T-helper 1 cell (primary cell): ENCODE results near the gene RAB11FIP4.

Experiments
- DNase-seq, 5 donors: peaks; one replicate each; pipeline ENCODE4 v3.0.0-alpha.2; 2012 to 2020

RAB11FIP4 gene

DNA sequence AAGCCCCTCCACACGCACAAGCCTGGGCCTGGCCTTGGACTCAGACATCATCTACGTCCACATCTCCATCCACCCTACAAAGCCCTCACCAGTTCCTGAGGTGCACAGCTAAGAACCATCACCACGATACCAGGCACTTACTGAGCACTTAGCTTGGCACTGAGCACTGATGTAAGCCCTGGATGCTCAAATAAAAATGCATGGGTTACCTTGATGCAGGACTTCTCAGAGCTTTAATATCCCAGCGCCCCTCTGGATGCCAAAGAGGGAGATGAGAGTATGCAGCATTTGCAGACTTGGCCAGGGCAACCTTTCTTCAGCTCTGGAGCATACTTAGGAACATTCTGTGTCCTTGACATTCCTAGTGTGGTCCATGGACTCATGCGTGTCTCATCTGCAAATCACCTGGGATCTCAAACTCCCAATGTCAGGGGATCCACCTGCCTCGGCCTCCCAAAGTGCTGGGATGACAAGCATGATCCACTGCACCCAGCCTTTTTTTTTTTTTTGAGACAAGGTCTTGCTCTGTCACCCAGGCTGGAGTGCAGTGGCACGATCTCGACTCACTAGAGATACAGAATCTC lies 69.8 kb downstream of the RAB11FIP4 start:
- DNase-seq = no peak

- DNase-seq = no peak
These were observed 70.8 kb downstream of the RAB11FIP4 start for GRCh38 chr17:31462261-31462660.

GRCh38 chr17:31466096-31466760 lies 74.8 kb downstream of the RAB11FIP4 start:
- no peak for DNase-seq

DNA sequence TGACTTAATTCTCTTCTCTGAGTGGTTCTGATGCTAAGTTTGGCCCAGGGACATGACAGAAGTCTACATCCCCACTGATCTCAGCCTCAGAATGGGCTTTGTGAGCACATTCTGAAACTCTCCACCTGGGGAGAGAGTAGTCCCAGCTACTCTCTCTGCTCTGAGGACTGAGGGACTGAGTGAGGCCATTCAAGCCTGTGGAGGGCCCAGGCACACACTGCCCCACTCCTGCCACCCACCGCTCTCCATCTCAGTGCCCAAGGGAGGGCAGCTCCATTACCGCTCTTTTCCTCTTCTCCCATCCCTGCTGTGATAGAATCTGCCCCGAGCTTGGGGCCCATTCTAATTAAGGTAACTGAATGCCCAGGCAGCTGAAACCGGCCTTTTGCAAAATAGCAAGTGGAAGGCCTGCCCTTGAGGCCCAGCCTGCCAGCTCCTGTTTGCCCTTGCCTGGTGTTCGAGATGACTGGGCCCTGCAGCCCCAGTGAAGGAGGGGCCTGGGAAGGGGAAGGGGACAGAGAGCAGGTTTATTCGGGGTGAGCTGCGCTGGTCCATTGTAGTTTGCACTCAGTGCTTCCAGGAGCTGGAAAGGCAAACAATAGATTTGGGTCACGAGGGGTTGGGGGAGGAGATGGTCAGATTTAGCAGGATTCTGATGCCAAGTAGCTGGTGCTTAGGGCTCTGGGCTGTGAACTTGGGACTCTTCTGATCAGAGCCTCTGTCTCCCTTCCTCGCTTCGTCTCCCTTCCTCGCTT lies 76.2 kb downstream of the RAB11FIP4 start:
- no peak for DNase-seq

DNA sequence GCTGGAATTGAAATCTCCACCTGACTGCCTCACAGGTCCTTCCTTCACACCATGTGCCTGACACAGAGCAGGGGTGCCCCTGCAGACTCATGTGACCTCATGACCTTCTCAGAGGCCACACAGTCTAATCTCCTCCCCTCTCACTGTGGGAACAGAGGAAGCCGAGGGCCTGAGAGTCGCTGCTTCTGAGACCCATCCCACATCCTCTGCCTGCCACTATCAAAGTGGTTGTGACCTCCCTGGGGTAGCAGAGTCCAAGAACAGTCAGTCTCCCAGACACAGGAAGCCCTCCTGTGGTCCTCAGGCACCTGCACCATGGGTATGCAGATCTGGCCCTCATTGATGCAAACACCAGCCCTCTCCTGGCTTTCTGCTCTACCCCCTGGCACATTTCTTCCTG lies 78.5 kb downstream of the RAB11FIP4 start:
- no peak for DNase-seq

DNA sequence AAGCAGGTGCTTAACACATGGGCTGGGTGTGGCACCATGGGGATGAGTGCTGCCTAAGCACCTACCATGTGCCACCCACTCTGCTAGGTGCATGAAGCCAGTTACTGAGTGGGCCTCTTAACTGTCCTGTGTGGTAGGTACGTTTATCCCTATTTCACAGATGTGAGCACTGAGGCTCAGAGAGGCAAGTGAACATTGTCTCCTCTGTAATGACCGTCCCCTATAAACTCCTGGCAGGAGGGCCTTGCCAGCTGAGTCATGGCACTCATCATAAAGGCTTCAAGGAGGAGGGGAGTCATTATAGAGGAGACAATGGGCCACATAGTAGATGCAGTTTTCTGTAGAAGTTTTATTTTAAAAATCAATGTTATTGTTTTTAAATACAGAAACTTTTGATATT lies 79.1 kb downstream of the RAB11FIP4 start:
- no peak for DNase-seq

GRCh38 chr17:31472137-31472536 lies 80.7 kb downstream of the RAB11FIP4 start:
- DNase-seq = no peak

GRCh38 chr17:31475378-31476162 lies 84.1 kb downstream of the RAB11FIP4 start:
- DNase-seq = no peak

DNA sequence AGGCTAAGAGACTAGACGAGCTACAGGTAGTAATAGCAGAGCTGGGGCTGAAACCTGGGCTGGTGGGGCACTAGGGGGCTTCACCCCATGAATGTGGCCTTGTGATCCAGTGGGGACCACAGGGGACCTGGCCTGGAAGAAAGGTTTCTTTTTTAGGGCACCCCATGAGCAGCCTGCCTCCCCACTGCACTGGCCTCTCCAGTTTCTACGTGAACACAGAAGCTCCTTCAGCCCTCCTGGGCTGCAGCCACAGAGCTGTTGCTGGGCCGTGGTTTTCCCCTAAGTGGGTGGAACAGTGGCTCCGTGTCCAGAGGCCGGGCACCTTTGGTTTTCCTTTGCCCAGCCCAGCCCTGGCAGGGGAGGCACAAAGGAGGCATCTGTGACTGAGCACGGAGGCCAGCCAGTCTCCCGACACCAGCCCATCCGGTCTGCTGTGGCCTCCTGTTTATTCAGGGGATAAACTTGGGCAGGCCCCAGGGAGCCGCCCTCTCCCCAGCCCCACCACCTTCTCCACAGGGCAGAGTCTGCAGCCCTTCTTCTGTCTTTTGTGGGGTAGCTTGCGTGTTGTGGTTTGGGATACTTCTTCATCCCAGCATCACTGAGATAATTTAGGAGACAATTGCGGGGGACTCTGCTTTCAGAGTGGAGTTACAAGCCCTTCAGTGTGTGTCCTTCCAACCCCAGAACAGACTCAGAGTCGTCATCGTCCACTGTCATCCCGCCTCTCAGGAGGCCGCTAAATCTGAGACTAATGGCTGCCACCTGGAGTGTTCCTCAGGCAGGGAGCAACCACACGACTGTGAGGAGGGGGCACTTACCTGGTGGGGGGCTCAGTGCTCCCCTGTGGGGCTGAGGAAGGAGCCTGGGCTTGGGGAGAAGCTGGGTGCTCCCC lies 85.3 kb downstream of the RAB11FIP4 start:
- DNase-seq = no peak

GRCh38 chr17:31477417-31478055 lies 86.1 kb downstream of the RAB11FIP4 start:
- no peak for DNase-seq

- no peak for DNase-seq
These were observed 87.6 kb downstream of the RAB11FIP4 start for GRCh38 chr17:31479062-31479408.

DNA sequence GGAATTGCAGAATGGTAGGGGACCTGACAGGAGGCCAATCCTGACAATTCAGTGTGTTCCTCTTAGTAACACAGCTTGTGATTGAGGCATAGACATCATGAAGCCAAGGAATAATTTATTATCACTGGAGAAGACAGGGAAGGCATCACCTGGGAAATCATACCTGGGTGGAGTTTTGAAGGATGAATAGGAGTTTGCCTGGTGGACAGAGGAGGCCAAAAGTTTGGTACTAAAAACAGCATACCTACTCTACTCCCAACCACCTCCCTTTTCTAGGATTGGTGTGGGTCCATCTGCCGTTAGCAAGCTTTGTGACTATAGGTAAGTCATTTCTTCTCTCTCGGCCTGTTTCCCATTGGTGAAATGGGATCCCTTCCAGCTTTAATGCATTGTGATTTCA lies 88.0 kb downstream of the RAB11FIP4 start:
- no peak for DNase-seq

DNA sequence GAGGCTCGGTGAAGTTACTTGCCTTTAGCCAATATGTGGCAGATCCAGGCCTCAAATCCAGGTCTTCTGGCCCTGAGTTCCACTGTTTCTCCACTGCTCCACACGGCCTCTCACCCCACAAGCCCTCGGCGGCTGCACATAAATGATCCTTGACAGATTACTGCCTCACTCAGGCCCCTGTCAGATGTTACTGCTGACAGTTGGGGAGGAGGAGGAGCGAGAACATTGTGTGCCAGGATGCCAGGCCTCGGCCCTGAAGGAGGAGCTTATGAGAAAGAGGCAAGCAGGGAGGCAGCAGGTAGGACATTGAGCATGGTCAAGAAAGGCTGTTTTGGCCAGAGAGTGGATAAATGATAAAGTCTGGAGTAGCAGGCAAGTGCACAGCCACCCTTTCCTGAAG lies 88.6 kb downstream of the RAB11FIP4 start:
- DNase-seq = no peak

DNA sequence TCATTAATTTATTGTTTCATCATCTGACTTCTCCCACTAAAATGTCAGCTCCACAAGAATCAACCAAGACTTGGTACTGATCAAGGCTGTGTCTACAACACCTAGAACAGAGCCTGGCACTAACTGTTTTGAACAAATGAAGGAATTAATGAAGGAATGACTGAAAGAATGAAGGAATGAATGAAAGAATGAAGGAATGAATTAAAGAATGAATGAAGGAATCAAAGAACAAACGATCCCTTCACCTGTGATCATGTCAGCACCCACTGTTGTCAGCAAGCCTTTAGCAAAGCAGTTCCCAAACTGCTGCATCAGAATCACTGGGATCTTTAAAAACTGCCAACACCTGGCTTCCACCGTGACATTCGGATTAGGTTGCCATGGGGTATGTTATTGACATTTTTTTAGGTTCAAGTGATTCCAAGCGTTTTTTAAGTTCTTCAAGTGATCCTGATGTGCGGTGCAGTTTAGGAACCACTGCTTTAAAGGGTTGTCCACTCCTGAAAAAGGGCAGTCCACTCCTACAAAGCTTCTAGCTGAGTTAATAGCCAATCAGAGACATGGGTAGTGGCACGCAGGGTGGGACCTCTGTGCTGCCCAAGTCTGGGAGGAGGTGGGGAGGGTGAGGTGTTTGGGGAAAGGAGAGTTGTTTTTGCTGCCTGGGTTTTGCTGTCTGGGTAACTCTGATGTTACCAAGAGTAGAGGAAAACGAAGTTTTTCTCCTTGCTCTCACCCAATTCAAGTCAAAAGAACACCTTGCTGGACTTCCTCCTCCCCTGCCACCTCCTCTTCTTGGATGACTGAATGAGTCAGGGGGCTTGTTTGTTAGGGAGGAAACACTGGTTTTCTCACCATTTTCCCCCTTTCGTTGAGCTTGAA lies 89.7 kb downstream of the RAB11FIP4 start:
- no peak for DNase-seq

DNA sequence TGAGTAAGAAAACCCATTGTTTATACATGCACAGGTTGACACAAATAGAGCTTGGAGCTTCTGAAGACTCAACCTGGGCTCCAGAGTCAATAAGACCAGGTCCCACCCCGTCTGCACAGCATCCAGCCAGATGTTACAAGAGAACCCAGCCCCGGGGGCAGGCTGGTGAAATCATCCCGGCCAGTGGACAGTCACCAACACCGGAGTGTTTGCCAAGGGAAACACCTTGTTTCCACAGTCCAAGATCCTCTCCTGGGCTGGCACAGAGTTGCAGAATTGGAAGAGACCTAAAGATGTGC lies 90.3 kb downstream of the RAB11FIP4 start:
- no peak for DNase-seq

- DNase-seq = no peak
These were observed 93.3 kb downstream of the RAB11FIP4 start for GRCh38 chr17:31484821-31485220.

DNA sequence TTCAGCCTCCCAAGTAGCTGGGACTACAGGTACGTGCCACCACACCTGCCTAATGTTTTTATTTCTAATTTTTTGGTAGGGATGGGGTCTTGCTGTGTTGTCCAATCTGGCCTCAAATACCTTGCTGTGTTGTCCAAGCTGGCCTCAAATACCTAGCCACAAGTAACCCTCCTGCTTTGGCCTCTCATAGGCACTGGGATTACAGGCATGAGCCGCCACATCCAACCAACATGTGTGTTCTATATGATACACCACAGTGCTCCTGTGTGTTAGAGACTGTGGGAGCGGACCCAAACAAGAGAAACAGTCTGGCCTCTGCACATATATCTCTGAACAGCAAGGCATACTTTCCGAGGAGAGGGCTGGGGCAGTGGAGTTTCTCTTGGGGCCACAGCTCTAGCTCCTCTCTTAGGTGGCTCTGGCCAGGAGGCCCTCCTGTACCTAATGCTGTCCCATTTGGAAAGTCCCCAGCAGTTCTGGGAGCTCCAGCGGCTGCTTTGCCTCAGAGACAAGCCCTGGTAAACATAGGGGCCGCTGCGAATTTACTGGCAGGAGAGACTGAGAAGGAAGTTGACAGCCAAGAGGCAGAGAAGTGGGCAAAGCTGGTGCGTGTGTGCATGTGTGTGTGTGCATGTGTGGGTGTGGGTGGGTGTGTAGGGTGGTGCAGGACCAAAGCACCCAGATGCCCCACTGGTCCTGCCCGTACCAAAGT lies 95.0 kb downstream of the RAB11FIP4 start:
- no peak for DNase-seq

DNA sequence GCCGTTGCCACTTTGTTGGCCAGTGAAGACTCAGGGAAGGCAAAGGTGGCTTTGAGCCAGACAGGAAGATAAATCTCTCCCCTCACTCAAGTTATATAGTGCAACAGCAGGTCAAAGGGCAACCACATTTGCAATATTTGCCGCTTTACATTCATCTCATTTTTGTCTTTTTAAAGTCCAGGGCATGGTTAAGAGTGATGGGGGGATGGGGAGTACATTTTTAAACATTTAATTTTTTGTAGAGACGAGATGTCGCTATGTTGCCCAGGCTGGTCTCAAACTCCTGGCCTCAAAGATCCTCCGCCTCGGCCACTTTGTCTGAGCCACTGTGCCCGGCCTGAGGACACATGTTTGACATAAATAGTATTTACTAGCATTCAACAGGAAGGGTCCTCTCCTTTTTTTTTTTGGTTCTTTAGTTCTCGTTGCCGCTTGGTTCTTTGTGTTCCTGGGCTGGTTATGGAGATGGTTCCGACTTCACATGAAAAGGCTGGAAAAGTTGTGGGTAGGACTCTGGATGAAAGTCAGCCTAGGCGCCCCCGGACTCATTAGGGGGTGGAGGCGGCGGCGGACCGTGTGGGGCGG lies 95.7 kb downstream of the RAB11FIP4 start:
- DNase-seq = no peak

DNA sequence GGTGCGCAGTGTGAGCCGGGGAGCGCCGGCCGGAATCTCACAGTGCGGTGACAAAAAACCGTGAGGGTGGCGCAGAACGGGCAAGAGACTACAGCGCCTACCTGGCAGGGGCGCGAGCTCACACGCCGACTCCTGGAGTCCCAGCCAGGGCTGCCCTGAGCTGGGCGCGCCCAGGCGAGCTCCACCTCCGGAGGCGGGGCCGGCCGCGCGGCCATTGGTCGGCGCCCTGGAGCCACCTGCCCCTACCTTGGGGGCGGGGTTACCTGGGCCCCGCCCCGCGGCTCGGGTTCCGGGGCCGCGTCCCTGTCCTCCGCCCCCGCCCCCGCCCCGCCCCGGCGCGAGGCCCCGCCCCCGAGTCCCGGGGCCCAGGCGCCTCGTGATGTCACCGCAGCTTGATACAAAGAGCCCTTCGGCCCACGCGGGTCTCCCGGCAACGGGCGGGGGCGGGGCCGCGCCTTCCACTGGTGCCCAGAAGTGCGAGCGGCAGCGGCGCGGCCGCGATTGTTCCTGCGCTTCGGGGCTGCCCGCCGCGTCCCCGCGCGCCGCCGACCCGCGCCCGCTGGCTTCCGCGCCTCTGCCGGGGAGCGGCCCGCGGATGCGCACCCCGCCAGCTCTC lies 96.3 kb downstream of the RAB11FIP4 start:
- DNase-seq = peak; percentile 92 to 99 (median 96)
